HK-2 (cell line): Measurements from ENCODE around the gene CDK16.

Source experiments
- DNase-seq: peaks from one replicate; pipeline ENCODE4 v3.0.0-alpha.2; 2018; ENCODE audit not compliant: unreplicated experiment

Gene CDK16

GRCh38 chrX:47186096-47186740 is 32.3 kb upstream of the CDK16 start:
- no peak for DNase-seq

- DNase-seq: peak; percentile 24
Measured at GRCh38 chrX:47187106-47187677, 31.3 kb upstream of the CDK16 start.

GRCh38 chrX:47189906-47190305 is 28.6 kb upstream of the CDK16 start:
- DNase-seq: no peak

DNA sequence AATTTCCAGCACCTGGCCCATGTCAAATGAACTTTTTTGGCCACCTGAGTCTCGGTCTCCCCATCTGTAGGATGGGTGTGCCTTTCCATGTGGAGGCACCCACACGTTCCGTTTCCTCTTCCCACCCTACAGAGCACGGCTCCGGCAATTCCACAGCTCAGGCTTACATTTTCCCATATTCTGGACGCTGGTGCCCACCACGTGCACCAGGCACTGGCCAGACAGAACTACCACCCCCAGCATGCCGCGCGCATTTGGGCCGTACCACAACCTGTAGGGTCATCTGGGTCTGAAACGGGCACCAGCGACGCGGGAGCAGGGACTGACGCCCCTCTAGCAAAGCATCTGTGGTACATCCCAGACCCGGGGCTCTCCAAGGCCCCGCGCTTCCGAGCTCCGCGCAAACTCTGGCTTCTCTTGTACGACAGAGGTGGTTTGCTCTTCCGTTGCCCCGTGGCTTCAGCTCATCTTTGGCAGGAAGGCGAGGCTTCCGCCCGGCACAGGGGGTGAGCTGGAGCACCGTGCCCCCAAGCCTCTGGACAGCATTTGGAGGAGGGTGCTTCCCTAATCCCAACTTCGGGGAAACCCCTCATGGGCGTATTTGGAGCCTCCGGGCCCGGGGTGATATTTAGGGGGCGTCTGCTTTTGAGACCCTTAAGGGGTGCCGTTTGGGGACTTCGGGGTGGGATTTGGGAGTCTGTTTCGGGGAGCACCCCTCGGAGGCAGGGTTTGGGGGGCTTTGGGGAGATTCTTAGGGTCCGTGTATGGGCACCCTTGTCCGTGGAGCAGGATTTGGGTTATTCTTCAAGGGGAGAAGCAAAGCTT is 27.8 kb upstream of the CDK16 start:
- DNase-seq: no peak

DNA sequence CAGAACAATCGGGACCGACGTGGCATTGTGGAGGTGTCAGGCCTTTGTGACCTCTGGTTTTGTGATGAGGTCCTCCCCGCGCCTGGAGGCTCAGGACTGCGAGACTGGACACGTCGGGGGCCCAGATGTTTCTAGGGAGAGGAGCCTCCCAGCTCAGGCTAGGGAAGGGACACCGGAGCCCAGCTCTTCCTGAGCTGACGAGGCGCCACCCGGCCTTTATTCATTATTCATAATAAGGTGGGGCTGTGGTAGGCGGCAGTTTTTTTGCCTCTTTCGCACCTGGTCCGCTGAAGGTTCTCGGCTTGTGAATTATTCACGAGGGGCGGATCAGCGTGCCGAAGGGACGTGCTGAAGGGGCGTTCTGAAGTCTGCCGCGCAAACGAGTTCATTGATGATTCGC is 27.1 kb upstream of the CDK16 start:
- no peak for DNase-seq

DNA sequence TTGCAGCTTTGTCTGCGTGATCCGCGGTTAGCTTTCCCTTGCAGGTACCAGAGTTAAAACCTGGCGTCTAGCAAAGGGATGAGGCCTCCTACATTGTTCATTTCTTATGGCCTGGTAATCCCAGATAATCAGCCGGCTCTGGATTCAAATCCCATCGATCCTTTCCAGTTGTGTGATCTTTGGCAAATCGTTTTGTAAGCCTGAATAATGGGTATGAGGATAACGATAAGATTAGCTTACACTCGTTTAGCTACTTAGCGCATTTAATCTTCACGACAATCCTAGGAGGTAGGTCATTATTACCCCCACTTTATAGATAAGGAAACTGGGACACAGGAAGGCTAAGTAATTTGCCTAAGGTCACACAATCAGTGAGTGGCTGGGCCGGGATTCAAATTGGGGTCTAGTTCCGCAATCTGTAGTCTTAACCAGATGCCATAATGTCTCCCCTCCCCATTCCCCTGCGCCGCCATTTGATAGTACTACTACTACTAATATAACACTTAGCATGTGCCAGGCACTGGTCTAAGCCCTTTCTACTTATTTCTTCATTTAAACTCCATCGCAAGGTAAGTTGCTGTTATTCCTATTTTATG is 26.6 kb upstream of the CDK16 start:
- no peak for DNase-seq

DNA sequence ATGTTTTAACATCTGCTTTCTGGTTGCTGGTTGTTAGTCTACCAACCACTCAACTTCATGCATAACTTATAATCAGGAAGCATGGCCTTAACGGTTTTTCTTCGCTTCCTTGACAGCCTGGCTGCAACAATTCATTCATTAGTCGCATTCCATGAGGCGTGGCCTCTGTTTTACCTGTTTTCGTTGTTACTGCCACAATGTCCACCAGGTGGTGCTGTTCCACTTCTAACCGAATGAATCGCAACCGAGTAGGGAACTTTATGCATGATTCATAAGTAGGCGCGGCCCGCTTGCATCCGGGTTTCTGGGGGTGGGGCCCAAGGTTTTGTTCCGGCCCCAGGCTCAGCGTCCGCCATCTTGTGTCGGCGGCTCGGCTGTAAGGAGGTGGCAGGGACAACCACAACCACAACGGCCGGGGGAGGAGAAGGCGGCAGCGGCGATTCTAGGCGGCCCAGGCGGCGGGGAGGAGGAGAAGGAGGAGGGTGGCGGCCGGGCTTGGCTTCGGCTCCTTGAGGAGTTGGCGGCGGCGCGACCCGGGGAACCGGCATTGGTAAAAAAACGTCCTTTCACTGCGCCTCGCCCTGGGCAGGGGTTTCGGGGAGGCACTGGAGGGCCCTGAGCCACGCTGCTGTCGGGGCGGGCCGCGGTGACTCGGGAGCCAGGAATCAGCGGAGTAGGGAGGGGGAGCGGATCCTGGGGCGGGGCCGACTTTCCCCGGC is 24.8 kb upstream of the CDK16 start, which contains the start of gene UBA1:
UBA1 (plus strand) TSS at position 355 of the 719 bp plus-strand sequence. CDS start 4,974 bp downstream, outside the sequence.
- DNase-seq: peak; percentile 92

GRCh38 chrX:47194194-47194787 is 24.2 kb upstream of the CDK16 start:
- DNase-seq: no peak

GRCh38 chrX:47196098-47196497 is 22.4 kb upstream of the CDK16 start:
- no peak for DNase-seq

DNA sequence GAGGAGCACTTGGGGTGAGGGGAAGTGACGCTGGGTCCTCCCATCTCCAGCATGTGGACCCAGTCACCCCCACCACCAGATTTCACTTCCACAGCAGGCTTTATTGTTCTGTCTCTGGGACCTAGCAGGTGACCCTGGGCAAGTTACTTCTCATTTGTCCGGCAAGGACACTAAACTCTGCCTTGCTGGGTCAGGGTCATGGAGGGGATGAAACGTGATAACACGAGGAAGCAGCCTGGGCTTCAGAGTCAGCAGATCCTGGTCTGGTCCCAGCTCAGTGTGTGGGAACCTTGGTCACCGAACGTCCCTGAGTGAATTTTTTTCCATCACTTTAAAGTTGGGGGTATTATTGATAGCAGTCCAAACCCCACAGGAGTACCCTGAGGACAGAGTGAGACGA is 21.0 kb upstream of the CDK16 start:
- DNase-seq: no peak

- no peak for DNase-seq
Measured at GRCh38 chrX:47198026-47198686, 20.3 kb upstream of the CDK16 start.

GRCh38 chrX:47198687-47199080 is 19.8 kb upstream of the CDK16 start:
- DNase-seq: no peak

DNA sequence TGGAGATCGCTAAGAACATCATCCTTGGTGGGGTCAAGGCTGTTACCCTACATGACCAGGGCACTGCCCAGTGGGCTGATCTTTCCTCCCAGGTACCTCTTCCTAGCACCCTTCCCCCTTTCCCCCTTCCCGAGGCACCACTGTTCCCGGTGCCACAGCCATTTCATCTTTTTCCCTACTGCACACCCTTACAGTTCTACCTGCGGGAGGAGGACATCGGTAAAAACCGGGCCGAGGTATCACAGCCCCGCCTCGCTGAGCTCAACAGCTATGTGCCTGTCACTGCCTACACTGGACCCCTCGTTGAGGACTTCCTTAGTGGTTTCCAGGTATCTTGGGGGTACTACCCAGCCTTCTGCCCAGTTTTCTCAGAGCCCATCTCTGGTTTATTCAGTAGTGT is 19.2 kb upstream of the CDK16 start:
- DNase-seq: no peak

GRCh38 chrX:47200385-47201150 is 17.9 kb upstream of the CDK16 start:
- no peak for DNase-seq

- no peak for DNase-seq
Measured at GRCh38 chrX:47201345-47201944, 17.0 kb upstream of the CDK16 start.

DNA sequence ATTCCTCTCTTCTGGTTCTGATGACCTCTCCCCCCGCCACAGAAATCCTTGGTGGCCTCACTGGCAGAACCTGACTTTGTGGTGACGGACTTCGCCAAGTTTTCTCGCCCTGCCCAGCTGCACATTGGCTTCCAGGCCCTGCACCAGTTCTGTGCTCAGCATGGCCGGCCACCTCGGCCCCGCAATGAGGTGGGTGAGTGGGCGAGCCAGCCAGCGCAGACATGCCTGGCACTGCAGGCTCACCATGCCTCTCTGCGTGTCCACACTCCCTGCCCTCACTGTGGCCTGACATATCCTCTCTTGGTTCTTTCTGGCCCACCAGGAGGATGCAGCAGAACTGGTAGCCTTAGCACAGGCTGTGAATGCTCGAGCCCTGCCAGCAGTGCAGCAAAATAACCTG is 16.2 kb upstream of the CDK16 start:
- DNase-seq: no peak

DNA sequence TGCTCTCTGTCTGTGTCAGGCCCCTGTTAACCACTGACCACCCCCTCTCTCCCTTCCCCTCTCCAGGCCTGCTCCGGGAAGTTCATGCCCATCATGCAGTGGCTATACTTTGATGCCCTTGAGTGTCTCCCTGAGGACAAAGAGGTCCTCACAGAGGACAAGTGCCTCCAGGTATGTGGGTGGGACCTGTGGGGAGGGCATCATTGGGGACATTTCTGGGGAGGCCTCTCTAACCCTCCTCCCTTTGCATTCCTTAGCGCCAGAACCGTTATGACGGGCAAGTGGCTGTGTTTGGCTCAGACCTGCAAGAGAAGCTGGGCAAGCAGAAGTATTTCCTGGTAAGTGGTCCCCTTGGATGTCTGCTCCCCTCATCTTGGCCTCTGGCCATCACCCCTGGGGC is 15.6 kb upstream of the CDK16 start:
- no peak for DNase-seq

DNA sequence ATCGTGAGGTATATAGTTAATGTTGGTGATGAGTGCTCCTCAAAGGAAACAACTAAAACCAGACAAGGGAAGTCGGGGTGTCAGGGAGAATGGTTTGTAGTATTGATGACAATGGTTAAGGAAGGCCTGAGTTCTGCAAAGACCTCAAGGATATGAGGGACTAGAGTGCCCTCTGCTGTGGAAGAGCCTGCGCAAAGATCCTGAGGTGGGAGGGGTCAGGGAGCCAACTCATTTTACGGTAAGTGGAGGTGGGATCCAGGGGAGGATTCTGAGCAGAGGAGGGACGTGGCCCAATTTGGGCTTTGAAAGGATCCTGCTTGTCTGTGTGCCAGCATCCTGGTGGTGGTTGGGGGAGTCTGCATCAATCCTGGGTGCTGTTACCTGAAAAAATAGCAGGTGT is 13.5 kb upstream of the CDK16 start:
- DNase-seq: no peak

DNA sequence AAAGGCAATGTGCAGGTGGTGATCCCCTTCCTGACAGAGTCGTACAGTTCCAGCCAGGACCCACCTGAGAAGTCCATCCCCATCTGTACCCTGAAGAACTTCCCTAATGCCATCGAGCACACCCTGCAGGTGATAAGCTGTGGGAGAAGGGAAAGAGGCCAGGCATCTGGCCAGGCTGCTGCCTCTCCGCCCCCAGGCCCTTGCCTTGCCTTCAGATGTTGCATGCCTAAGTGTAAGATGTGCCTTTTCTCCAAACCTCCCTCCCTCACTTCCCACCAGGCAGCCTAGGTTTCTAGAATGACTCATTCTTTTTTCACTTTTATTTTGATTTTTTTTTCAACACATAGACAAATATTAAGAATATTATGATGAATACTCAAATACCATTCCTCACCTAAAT is 12.2 kb upstream of the CDK16 start:
- no peak for DNase-seq

- DNase-seq: no peak
Measured at GRCh38 chrX:47208108-47208507, 10.4 kb upstream of the CDK16 start.
